Transverse colon (tissue), 4 donors: ENCODE results near the gene CPNE4. TPM values are rescaled to one million over a fixed set of nuclear protein-coding genes. Genes with fewer than 3 reads are reported as not detected.
"Not testable (repeated sequence)": the region's sequence is repeated elsewhere in the genome, so short reads cannot be mapped to it uniquely, and the experiment has no call there.

Experiments
- DNase-seq: peaks from one replicate; pipeline ENCODE4 v3.0.0-alpha.2; 2019
- H3K27ac ChIP-seq, 4 donors: fragments of 200-600 bp; sonication (generic); 2 replicates each; pipeline ENCODE4 v1.5.1; 2016 to 2018; ENCODE audit warnings: inconsistent platforms in 4 of 4
- H3K27me3 ChIP-seq: fragments of 200-600 bp; sonication (generic); 2 replicates; pipeline ENCODE4 v1.5.1; 2017; ENCODE audit warnings: inconsistent platforms
- H3K36me3 ChIP-seq, 4 donors: fragments of 200-600 bp; sonication (generic); 2 replicates each; pipeline ENCODE4 v1.5.1; 2017 to 2019; ENCODE audit warnings: inconsistent platforms in 4 of 4
- H3K4me1 ChIP-seq, 4 donors: fragments of 200-600 bp; sonication (generic); 2 replicates each; pipeline ENCODE4 v1.5.1; 2017 to 2020; ENCODE audit warnings: inconsistent platforms in 4 of 4
- H3K4me3 ChIP-seq, 4 donors: fragments of 200-600 bp; sonication (generic); 1 replicate in 1 of 4; 2 replicates in 3 of 4; pipeline versions ENCODE4 v1.5.1 to v1.6.1; 2017 to 2019; ENCODE audit warnings: inconsistent platforms in 4 of 4
- H3K9me3 ChIP-seq, 2 donors: fragments of 200-600 bp; sonication (generic); 2 replicates each; pipeline ENCODE4 v1.5.1; 2017 to 2019; ENCODE audit warnings: inconsistent platforms in 2 of 2
- CTCF ChIP-seq, 5 experiments: fragments of 200-600 bp in 3 of 5; fragments of 450-650 bp in 2 of 5; sonication (generic) in 3 of 5; IDR thresholded peaks; 1 replicate in 2 of 5; 2 replicates in 3 of 5; pipeline ENCODE4 v1.5.1; 2016 to 2017; ENCODE audit warnings: antibody characterized with exemption in 5 of 5, inconsistent platforms in 3 of 5, mild to moderate bottlenecking in 2 of 5, moderate library complexity in 1 of 5
- EP300 ChIP-seq: sonication (generic); formaldehyde crosslinking; IDR thresholded peaks from one replicate; pipeline ENCODE4 v1.6.1; 2017; ENCODE audit warnings: antibody characterized with exemption, low read depth
- POLR2A ChIP-seq: fragments of 450-650 bp; IDR thresholded peaks from one replicate; pipeline ENCODE4 v1.6.1; 2016; ENCODE audit warnings: antibody characterized with exemption, mild to moderate bottlenecking, moderate library complexity
- POLR2AphosphoS5 ChIP-seq, 3 donors: sonication (generic); formaldehyde crosslinking; IDR thresholded peaks; one replicate each; pipeline ENCODE4 v1.6.1; 2016; ENCODE audit warnings: antibody characterized with exemption in 3 of 3
- WGBS, 2 donors: methylation state at CpG; one replicate each; pipeline ENCODE4 v1.1.5; 2018; ENCODE audit warnings: low coverage in 1 of 2; 5-methylcytosine and 5-hydroxymethylcytosine counted together
- in situ Hi-C, 4 donors: fragments of 200-750 bp; cut with MboI; loops; one replicate each; pipeline versions ENCODE4 v1.15.0 to v1.15.1; 2017; ENCODE audit warnings: low sequenced_read_pairs in 3 of 4, low pct_ligation_motif_present in 1 of 4, low pct_unique_long_range_greater_than_20kb in 1 of 4
- intact Hi-C: fragments of 100-400 bp; cut with DNase I; formaldehyde crosslinking; loops from one replicate; pipeline ENCODE4 v1.15.1; 2023; ENCODE audit warnings: low total_unique reads
- total RNA-seq, 4 donors: library from RNA; depleted of rRNA; stranded (reverse); fragments of >200 nt; gene quantifications; one replicate each; pipeline ENCODE4 v1.1.0, GENCODE V29; 2016

Gene CPNE4
- total RNA-seq, 4 donors from 2014 or later: 0.16 to 1.5 TPM; not detected in 2

- Histone ChIP-seq H3K9me3 (no peaks in the 10 kb centered on the region), H3K36me3 (no peaks in the 10 kb centered on the region), H3K27me3 (no peaks in the 10 kb centered on the region), H3K4me1 (no peaks in the 10 kb centered on the region), H3K27ac (no peak overlapping the region), H3K4me3 (no peak overlapping the region)
- intact Hi-C loops: no loop called here
- WGBS, 2 donors: 77 to 78% methylated on average over 1 of the region's 1 CpG
- TF ChIP-seq CTCF (IDR thresholded peaks at IDR 0.05) (no peak), EP300 (no peak), POLR2A (no peak), POLR2AphosphoS5 (IDR thresholded peaks at IDR 0.05) (no peak)
- in situ Hi-C loops: no loop called here
- DNase-seq: no peak
Observed at GRCh38 chr3:132055872-132056271, 21.1 kb upstream of the CPNE4 start.

GRCh38 chr3:132047209-132047608, 12.4 kb upstream of the CPNE4 start:
- H3K36me3 ChIP-seq: no peaks in the 10 kb centered on the region
- H3K9me3 ChIP-seq: no peaks in the 10 kb centered on the region
- DNase-seq: no peak
- intact Hi-C loops: no loop called here
- TF ChIP-seq POLR2AphosphoS5 (IDR thresholded peaks at IDR 0.05): no peak
- no peak for TF ChIP-seq CTCF (IDR thresholded peaks at IDR 0.05)
- TF ChIP-seq EP300: no peak
- no peak for TF ChIP-seq POLR2A
- no peaks in the 10 kb centered on the region for H3K4me1 ChIP-seq
- no peak overlapping the region for H3K27ac ChIP-seq
- no peak overlapping the region for H3K4me3 ChIP-seq
- WGBS, 2 donors: 58 to 83% methylated on average over 1 of the region's 1 CpG
- in situ Hi-C loops: no loop called here
- H3K27me3 ChIP-seq: no peaks in the 10 kb centered on the region

- WGBS, 2 donors: 71% methylated on average over 2 of the region's 2 CpGs; no CpG with 5 or more reads in 1 of the 2 donors
- H3K27me3 ChIP-seq, H3K9me3 ChIP-seq, H3K36me3 ChIP-seq, H3K4me3 ChIP-seq, intact Hi-C loops, DNase-seq, H3K4me1 ChIP-seq, in situ Hi-C loops, H3K27ac ChIP-seq: not testable (repeated sequence)
Observed at GRCh38 chr3:132044874-132045273, 10.1 kb upstream of the CPNE4 start.

- Histone ChIP-seq H3K27me3 (peaks cover 18% of the 10 kb centered on the region), H3K4me1 (no peaks in the 10 kb centered on the region), H3K27ac (no peak overlapping the region), H3K9me3 (no peaks in the 10 kb centered on the region), H3K4me3 (no peak overlapping the region), H3K36me3 (no peaks in the 10 kb centered on the region)
- DNase-seq: no peak
- intact Hi-C loops (no loop called here), in situ Hi-C loops (no loop called here)
- TF ChIP-seq EP300 (no peak), CTCF (IDR thresholded peaks at IDR 0.05) (no peak), POLR2AphosphoS5 (IDR thresholded peaks at IDR 0.05) (no peak), POLR2A (no peak)
Observed at GRCh38 chr3:132042681-132043080, 7.9 kb upstream of the CPNE4 start.

- H3K36me3 ChIP-seq: no peaks in the 10 kb centered on the region
- TF ChIP-seq EP300 (no peak), CTCF (IDR thresholded peaks at IDR 0.05) (peak in 4 of 5 experiments; percentile 34 to 43 (median 38))
- intact Hi-C loops (no loop called here), in situ Hi-C loops (no loop called here)
- no peak overlapping the region for H3K27ac ChIP-seq
- 3% methylated on average over 1 of the region's 1 CpG; no CpG with 5 or more reads in 1 of the 2 donors for WGBS, 2 donors
- peaks cover 62% of the 10 kb centered on the region for H3K27me3 ChIP-seq
- no peak for DNase-seq
- no peaks in the 10 kb centered on the region for H3K9me3 ChIP-seq
- H3K4me3 ChIP-seq: no peak overlapping the region
- H3K4me1 ChIP-seq: peaks cover 0 to 10% (median 0%) of the 10 kb centered on the region in 4 donors
Observed at GRCh38 chr3:132038198-132038825, 3.5 kb upstream of the CPNE4 start.
